Measurements from ENCODE around the gene RASAL1. TPM values are rescaled to one million over a fixed set of nuclear protein-coding genes. Genes with fewer than 3 reads are reported as not detected.

RASAL1 gene
- total and polyA plus RNA-seq, 9 donors, result 0.05 to 5.1 (median 1.1) TPM; not detected in 2

GRCh38 chr12:113067987-113068935, 67.3 kb downstream of the RASAL1 start:
- Histone ChIP-seq H3K27me3 (no peaks in the 10 kb centered on the region), H3K9me3 (no peaks in the 10 kb centered on the region), H3K4me1 (ENCODE audit: insufficient read depth) (no peaks in the 10 kb centered on the region), H3K36me3 (no peaks in the 10 kb centered on the region), H3K4me3 (no peak overlapping the region), H3K27ac (no peak overlapping the region)
- TF ChIP-seq POLR2A (IDR thresholded peaks at IDR 0.05), result no peak
- TF ChIP-seq, protein P1, sequence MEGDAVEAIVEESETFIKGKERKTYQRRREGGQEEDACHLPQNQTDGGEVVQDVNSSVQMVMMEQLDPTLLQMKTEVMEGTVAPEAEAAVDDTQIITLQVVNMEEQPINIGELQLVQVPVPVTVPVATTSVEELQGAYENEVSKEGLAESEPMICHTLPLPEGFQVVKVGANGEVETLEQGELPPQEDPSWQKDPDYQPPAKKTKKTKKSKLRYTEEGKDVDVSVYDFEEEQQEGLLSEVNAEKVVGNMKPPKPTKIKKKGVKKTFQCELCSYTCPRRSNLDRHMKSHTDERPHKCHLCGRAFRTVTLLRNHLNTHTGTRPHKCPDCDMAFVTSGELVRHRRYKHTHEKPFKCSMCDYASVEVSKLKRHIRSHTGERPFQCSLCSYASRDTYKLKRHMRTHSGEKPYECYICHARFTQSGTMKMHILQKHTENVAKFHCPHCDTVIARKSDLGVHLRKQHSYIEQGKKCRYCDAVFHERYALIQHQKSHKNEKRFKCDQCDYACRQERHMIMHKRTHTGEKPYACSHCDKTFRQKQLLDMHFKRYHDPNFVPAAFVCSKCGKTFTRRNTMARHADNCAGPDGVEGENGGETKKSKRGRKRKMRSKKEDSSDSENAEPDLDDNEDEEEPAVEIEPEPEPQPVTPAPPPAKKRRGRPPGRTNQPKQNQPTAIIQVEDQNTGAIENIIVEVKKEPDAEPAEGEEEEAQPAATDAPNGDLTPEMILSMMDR (IDR thresholded peaks at IDR 0.05), result no peak
- no peak for TF ChIP-seq EP300 (IDR thresholded peaks at IDR 0.05)
- 90 to 92% (median 91%) methylated on average over 10 of the region's 10 CpGs for WGBS, 3 donors
- intact Hi-C loops (cut with DNase I), result no loop called here
- no peak for DNase-seq

- intact Hi-C loops (cut with DNase I), result no loop called here
- no peaks in the 10 kb centered on the region for H3K9me3 ChIP-seq
- H3K4me1 ChIP-seq (ENCODE audit: insufficient read depth), result no peaks in the 10 kb centered on the region
- H3K27me3 ChIP-seq, result no peaks in the 10 kb centered on the region
- H3K4me3 ChIP-seq, result no peak overlapping the region
- no peak for TF ChIP-seq POLR2A (IDR thresholded peaks at IDR 0.05)
- TF ChIP-seq, protein P1 (IDR thresholded peaks at IDR 0.05), result no peak
- no peak overlapping the region for H3K27ac ChIP-seq
- WGBS, 3 donors, result 77 to 82% (median 81%) methylated on average over 13 of the region's 13 CpGs
- no peak for DNase-seq
- H3K36me3 ChIP-seq, result no peaks in the 10 kb centered on the region
Observed at GRCh38 chr12:113066813-113067400, 68.7 kb downstream of the RASAL1 start.

GRCh38 chr12:113065126-113066007, 70.2 kb downstream of the RASAL1 start:
- Histone ChIP-seq H3K27me3 (no peaks in the 10 kb centered on the region), H3K9me3 (no peaks in the 10 kb centered on the region), H3K27ac (no peak overlapping the region), H3K4me3 (no peak overlapping the region), H3K4me1 (ENCODE audit: insufficient read depth) (no peaks in the 10 kb centered on the region), H3K36me3 (no peaks in the 10 kb centered on the region)
- intact Hi-C loops (cut with DNase I), result no loop called here
- 32 to 35% (median 34%) methylated on average over 29 to 31 of the region's 31 CpGs for WGBS, 3 donors
- no peak for DNase-seq
- no peak for TF ChIP-seq POLR2A (IDR thresholded peaks at IDR 0.05)
- TF ChIP-seq, protein P1 (IDR thresholded peaks at IDR 0.05), result no peak
- no peak for TF ChIP-seq EP300 (IDR thresholded peaks at IDR 0.05)

GRCh38 chr12:113064395-113065125, 71.0 kb downstream of the RASAL1 start:
- TF ChIP-seq, protein P1 (IDR thresholded peaks at IDR 0.05), result no peak
- no peak for TF ChIP-seq EP300 (IDR thresholded peaks at IDR 0.05)
- TF ChIP-seq POLR2A (IDR thresholded peaks at IDR 0.05), result no peak
- H3K9me3 ChIP-seq, result no peaks in the 10 kb centered on the region
- WGBS, 3 donors, result 59 to 62% (median 61%) methylated on average over 5 of the region's 5 CpGs
- DNase-seq, result no peak
- H3K27me3 ChIP-seq, result no peaks in the 10 kb centered on the region
- no peak overlapping the region for H3K27ac ChIP-seq
- no peaks in the 10 kb centered on the region for H3K36me3 ChIP-seq
- no peak overlapping the region for H3K4me3 ChIP-seq
- no peaks in the 10 kb centered on the region for H3K4me1 ChIP-seq (ENCODE audit: insufficient read depth)
- intact Hi-C loops (cut with DNase I), result no loop called here
